ENCODE data around the gene AADAT. TPM values are rescaled to one million over a fixed set of nuclear protein-coding genes. Genes with fewer than 3 reads are reported as not detected.
A peak's percentile ranks its signal among the peaks of the same experiment; 100 is the strongest.

Gene AADAT
- total and polyA plus RNA-seq, 12 donors, result 0.76 to 7.7 (median 2.5) TPM

DNA sequence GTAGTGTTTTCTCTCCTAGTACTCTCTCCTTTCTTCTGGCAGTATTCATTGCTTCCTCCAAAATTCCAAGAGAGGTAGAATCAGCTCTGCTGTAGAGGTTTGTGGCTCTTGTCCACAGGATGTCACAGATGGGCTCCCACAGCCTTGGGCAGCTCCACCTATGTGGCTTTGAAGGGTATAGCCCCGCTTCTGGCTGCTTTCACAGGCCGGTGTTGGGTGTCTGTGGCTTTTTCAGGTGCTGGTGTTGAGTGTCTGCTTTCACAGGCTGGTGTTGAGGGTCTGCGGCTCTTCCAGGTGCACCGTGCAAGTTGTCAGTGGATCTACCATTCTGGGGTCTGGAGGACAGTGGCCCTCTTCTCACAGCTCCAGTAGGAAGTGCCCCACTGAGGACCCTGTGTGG lies 7.9 kb upstream of the AADAT start:
- DNase-seq, result no peak
- intact Hi-C loops (cut with DNase I), result no loop called here
- H3K27ac ChIP-seq, result no peak overlapping the region
- H3K4me3 ChIP-seq, result no peak overlapping the region
- H3K36me3 ChIP-seq (replicated peaks in 1 of 2), result no peaks in the 10 kb centered on the region
- WGBS, 4 donors, result 83 to 100% (median 88%) methylated on average over 3 to 4 of the region's 4 CpGs
- no peak for TF ChIP-seq POLR2A (IDR thresholded peaks at IDR 0.05)
- no peak for TF ChIP-seq CTCF (IDR thresholded peaks at IDR 0.05)
- H3K9me3 ChIP-seq (replicated peaks in 1 of 3), result no peaks in the 10 kb centered on the region
- no peaks in the 10 kb centered on the region for H3K27me3 ChIP-seq
- H3K4me1 ChIP-seq (replicated peaks in 1 of 2), result no peaks in the 10 kb centered on the region

DNA sequence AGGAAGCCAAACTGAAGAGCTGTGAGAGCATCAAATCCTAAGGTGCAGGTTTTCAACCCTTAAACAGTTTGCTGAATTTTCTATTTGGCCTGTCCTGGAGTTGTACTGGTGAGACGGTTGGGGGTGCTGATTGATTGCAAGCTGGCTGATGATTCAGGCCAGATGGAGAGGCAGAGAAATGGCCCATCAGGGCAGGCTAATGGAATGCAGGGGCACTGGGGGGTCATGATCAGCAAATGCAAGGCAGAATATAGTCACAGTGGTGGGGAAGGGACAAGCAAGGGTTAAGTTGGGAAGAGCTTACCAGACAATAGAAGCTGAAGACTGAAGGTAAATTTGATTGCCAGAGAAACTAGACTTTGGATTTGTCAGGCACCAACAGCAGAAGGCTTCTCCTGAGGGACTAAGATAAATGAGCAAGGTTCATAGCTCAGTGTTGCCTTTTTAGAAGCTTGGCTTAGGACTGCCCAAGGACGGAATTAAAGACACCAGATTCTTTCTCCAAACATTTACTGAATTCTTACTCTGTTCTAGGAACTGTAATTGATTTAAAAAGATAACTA lies 4.3 kb upstream of the AADAT start:
- 41 to 68% (median 62%) methylated on average over 2 of the region's 2 CpGs for WGBS, 4 donors
- Histone ChIP-seq H3K36me3 (replicated peaks in 1 of 2) (no peaks in the 10 kb centered on the region), H3K4me3 (no peak overlapping the region), H3K27ac (no peak overlapping the region), H3K9me3 (replicated peaks in 1 of 3) (no peaks in the 10 kb centered on the region), H3K4me1 (replicated peaks in 1 of 2) (peaks cover 0 to 4% of the 10 kb centered on the region in 2 donors), H3K27me3 (no peaks in the 10 kb centered on the region)
- DNase-seq, result no peak
- intact Hi-C loops (cut with DNase I), result no loop called here
- TF ChIP-seq CTCF (IDR thresholded peaks at IDR 0.05) (no peak), POLR2A (IDR thresholded peaks at IDR 0.05) (no peak)

GRCh38 chr4:170091069-170091696 lies 1.4 kb upstream of the AADAT start:
- intact Hi-C loops (cut with DNase I), result no loop called here
- 93 to 96% (median 94%) methylated on average over 24 to 47 of the region's 47 CpGs for WGBS, 4 donors
- TF ChIP-seq POLR2A (IDR thresholded peaks at IDR 0.05) (no peak), CTCF (IDR thresholded peaks at IDR 0.05) (no peak)
- no peaks in the 10 kb centered on the region for H3K36me3 ChIP-seq (replicated peaks in 1 of 2)
- H3K9me3 ChIP-seq (replicated peaks in 1 of 3), result no peaks in the 10 kb centered on the region
- no peak overlapping the region for H3K4me3 ChIP-seq
- H3K4me1 ChIP-seq (replicated peaks in 1 of 2), result peaks cover 0 to 10% of the 10 kb centered on the region in 2 donors
- H3K27ac ChIP-seq, result no peak overlapping the region
- DNase-seq, result no peak
- no peaks in the 10 kb centered on the region for H3K27me3 ChIP-seq

DNA sequence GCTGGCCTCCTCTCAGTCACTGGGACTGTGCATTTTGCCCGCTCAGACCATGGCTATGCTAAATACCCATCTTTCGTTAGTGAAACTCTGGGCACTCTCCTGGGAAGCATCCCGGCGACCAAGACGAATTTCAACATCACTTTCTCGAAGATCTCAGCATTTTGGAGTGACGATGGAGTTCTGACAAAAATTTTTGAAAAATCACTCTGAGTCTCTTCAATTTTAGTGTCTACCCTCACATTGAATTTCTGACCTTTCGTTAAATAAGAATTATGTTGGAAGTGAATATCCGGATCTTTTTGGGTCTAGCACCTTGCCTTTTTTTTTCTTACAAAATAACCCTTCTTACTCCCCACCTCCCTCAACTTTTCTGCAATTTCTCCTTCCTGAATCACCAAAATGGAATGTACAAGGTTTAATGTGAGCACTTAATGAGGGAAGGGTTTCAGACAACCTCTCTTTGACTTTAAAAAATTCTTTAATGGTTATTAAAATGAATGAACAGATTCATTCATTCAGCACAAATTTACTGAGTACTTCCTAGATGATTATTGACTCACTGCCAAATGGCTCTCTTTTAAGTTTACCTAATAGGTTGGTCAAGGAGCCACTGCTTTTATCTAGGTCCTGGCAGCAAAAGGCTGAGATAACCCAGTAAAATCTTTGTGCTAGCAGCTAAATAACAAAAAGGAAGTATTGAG lies 746 bp upstream of the AADAT start:
- no peaks in the 10 kb centered on the region for H3K9me3 ChIP-seq (replicated peaks in 1 of 3)
- TF ChIP-seq CTCF (IDR thresholded peaks at IDR 0.05) (peak in 3 of 6 experiments; percentile 3 to 19 (median 5)), POLR2A (IDR thresholded peaks at IDR 0.05) (no peak)
- WGBS, 4 donors, result 14 to 20% (median 16%) methylated on average over 9 of the region's 9 CpGs
- intact Hi-C loops (cut with DNase I), result no loop called here
- peak overlapping the region in 2 of 4 donors; percentile 34 to 68 for H3K4me3 ChIP-seq
- no peak overlapping the region for H3K27ac ChIP-seq
- DNase-seq, result no peak
- H3K4me1 ChIP-seq (replicated peaks in 1 of 2), result peaks cover 0 to 10% of the 10 kb centered on the region in 2 donors
- no peaks in the 10 kb centered on the region for H3K27me3 ChIP-seq
- no peaks in the 10 kb centered on the region for H3K36me3 ChIP-seq (replicated peaks in 1 of 2)
